GM12874 (cell line): ENCODE measurements around the gene SLC37A4.

Experiments
- CTCF ChIP-seq: IDR thresholded peaks from 2 replicates; pipeline ENCODE4 v1.5.1; 2011; ENCODE audit warnings: low read depth, mild to moderate bottlenecking, control low read depth, low read length, moderate library complexity; ENCODE audit not compliant: insufficient read depth

Gene SLC37A4

DNA sequence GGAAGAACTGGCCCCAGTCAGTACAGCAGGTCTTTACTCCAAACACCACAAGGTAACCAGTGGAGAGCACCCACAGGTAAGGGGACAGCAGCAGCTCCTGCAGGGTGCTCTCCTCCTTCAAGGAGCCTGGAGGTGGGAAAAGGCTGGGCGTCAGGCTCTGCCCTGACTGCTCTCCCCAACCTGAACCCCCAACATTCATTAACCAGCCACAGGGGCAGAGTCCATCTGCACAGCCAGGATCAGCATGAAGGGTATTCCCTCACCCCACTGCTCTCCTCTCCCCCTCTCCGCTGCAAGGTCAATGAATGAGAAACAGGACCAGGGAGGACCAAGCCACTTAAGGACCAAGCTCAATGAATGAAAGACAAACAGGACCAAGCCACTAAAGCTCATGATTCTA is 3.7 kb downstream of the SLC37A4 start:
- no peak for TF ChIP-seq CTCF

GRCh38 chr11:119025978-119026766 is 4.5 kb downstream of the SLC37A4 start:
- no peak for TF ChIP-seq CTCF

DNA sequence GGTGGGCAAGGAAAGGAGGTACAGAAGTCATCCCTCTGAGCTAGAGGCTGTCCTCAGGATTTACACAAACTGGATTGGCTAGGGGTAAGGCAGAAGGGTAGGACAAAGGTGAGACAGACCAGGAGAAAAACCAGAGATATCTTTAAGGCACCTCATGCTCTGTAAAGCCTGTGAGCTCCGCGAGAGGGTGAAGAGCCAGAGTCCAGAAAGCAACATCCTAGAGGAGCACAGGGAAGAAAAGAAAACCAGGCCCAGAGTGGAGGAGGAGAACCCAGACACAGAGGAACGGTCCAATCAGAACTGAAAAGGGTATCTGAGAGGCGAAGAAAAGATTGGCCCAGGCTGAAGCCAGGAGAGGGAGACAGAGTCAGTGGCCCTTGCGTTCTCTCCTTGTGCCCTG is 5.1 kb downstream of the SLC37A4 start:
- no peak for TF ChIP-seq CTCF

DNA sequence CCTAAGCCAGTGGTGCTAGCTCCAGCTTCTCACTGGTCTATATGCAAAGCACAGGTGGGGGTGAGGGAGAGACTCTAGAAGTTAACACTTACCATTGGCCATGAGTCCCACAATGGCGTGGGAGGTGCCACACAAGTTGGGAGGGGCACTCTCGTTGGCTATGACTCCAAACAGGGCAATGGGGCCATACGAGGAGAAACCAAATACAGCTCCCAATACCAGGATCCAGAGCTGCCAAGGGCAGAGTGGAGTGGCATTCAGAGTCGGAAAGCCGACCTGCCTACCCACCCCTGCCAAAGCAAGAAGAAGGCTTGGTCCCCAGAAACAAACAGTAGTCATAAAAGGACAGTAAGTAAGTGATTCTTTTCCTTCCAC is 5.6 kb downstream of the SLC37A4 start:
- no peak for TF ChIP-seq CTCF

GRCh38 chr11:119024430-119025098 is 6.1 kb downstream of the SLC37A4 start:
- TF ChIP-seq CTCF, result no peak

DNA sequence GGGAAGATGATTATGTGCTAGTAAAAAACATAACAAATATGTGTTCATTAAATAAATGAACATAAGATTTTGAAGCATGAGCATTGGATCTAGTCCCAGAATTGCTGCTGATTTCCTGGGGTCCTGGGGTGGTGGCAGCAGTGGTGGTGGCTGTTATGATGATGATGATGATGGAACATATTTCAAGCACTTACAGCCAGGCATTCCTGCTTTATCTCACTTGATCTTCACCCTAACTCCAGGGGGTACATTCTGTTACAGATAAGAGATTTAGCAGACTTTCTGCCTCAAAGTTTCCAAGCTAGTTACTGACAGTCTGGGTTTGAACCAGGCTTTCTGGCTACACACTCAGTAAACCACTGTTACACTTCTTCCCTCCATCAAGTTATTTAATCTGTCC is 6.9 kb downstream of the SLC37A4 start:
- TF ChIP-seq CTCF, result no peak

- no peak for TF ChIP-seq CTCF
Observed at GRCh38 chr11:119021631-119022030, 9.0 kb downstream of the SLC37A4 start.
